OCI-LY1 (cell line): ENCODE results near the gene EPDR1.

Source experiments
- EZH2 ChIP-seq: fragments of 200-600 bp; sonication (generic), shearing (Covaris generic); IDR thresholded peaks from 2 replicates; pipeline ENCODE4 v1.8.0; 2017; ENCODE audit warnings: borderline replicate concordance, mixed run types, mild to moderate bottlenecking, antibody characterized with exemption, low read length, moderate library complexity, mixed read lengths
- TF ChIP-seq, protein P1 (sequence below): fragments of 200-600 bp; sonication (generic), shearing (Covaris generic); IDR thresholded peaks from 2 replicates; pipeline ENCODE4 v1.5.1; 2017; ENCODE audit warnings: mild to moderate bottlenecking, antibody characterized with exemption, low read length, moderate library complexity, mixed read lengths

DNA sequence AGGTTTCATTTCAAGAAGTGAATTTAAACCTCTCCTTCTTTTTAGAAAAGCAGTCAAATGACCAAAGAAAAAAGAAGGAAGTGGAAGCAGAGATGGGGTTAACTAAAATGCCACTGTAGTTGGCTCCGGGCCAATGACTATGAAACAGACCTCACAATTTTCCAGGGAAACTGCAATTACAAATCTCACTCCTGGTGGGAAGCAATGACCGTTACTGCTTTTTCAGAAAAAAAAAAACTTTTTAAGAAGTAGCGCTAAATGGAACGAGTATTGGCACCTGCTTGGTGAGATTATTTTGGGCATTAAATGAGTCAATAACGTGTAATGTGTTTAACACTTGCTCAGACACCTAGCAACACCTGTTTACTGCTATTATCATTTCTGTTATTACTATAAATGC, 5.0 kb upstream of the EPDR1 start:
- TF ChIP-seq, protein P1, sequence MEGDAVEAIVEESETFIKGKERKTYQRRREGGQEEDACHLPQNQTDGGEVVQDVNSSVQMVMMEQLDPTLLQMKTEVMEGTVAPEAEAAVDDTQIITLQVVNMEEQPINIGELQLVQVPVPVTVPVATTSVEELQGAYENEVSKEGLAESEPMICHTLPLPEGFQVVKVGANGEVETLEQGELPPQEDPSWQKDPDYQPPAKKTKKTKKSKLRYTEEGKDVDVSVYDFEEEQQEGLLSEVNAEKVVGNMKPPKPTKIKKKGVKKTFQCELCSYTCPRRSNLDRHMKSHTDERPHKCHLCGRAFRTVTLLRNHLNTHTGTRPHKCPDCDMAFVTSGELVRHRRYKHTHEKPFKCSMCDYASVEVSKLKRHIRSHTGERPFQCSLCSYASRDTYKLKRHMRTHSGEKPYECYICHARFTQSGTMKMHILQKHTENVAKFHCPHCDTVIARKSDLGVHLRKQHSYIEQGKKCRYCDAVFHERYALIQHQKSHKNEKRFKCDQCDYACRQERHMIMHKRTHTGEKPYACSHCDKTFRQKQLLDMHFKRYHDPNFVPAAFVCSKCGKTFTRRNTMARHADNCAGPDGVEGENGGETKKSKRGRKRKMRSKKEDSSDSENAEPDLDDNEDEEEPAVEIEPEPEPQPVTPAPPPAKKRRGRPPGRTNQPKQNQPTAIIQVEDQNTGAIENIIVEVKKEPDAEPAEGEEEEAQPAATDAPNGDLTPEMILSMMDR: no peak
- TF ChIP-seq EZH2: no peak
